AG04449 (cell line): ENCODE results near the gene DNAJC1.
A peak's percentile ranks its signal among the peaks of the same experiment; 100 is the strongest.

Source experiments
- CTCF ChIA-PET: fragments of 350-600 bp; formaldehyde crosslinking; extraction: SDS; loops from one replicate; lab custom pipeline; 2021; ENCODE audit warnings: antibody characterized with exemption; lab: Yijun Ruan, JAX
- POLR2A ChIA-PET: fragments of 400-600, 350-600 bp; formaldehyde crosslinking; extraction: SDS; loops from one replicate; lab custom pipeline; 2020; ENCODE audit warnings: antibody characterized with exemption, inconsistent platforms; lab: Yijun Ruan, JAX
- DNase-seq: peaks from one replicate; pipeline ENCODE4 v3.0.0-alpha.2; 2010; ENCODE audit warnings: low read depth, low spot score
- H3K4me3 ChIP-seq: 2 replicates; pipeline ENCODE4 v1.5.1; 2011; ENCODE audit warnings: low read depth, mild to moderate bottlenecking, control low read depth, low read length
- CTCF ChIP-seq: IDR thresholded peaks from one replicate; pipeline ENCODE4 v1.5.1; 2011; ENCODE audit warnings: mild to moderate bottlenecking, moderate library complexity, low read length, control low read depth, inconsistent platforms; ENCODE audit not compliant: insufficient read depth; ENCODE audit errors: missing control alignments

The DNAJC1 gene

GRCh38 chr10:21995557-21995956 lies 8.0 kb downstream of the DNAJC1 start:
- no peak for TF ChIP-seq CTCF
- no peak overlapping the region for H3K4me3 ChIP-seq
- no peak for DNase-seq
- POLR2A ChIA-PET: no interaction called here
- CTCF ChIA-PET: interaction anchor here (5.1 kb wide), 1 partner anchor 993 kb away, joined by 36 read pairs; no protein-coding TSS in a partner anchor

GRCh38 chr10:21993360-21994001 lies 10.0 kb downstream of the DNAJC1 start:
- no peak overlapping the region for H3K4me3 ChIP-seq
- ChIA-PET CTCF (interaction anchor here (0.6 to 5.1 kb wide), 26 partner anchors 9 to 1117 kb away, joined by 3 to 36 read pairs (median 4); partner anchors contain the start of gene DNAJC1), POLR2A (interaction anchor here (0.8 kb wide), 1 partner anchor 9 kb away, joined by 4 read pairs; no protein-coding TSS in a partner anchor)
- no peak for TF ChIP-seq CTCF
- no peak for DNase-seq

GRCh38 chr10:21991785-21992184 lies 11.7 kb downstream of the DNAJC1 start:
- ChIA-PET POLR2A (no interaction called here), CTCF (interaction anchor here (1.0 to 5.1 kb wide), 8 partner anchors 11 to 1043 kb away, joined by 3 to 36 read pairs (median 6); partner anchors contain the start of gene DNAJC1)
- TF ChIP-seq CTCF: no peak
- H3K4me3 ChIP-seq: no peak overlapping the region
- DNase-seq: no peak

- ChIA-PET POLR2A (no interaction called here), CTCF (interaction anchor here (1.0 to 5.1 kb wide), 7 partner anchors 9 to 998 kb away, joined by 3 to 36 read pairs (median 5); partner anchors contain the start of gene DNAJC1)
- no peak for DNase-seq
- no peak for TF ChIP-seq CTCF
- no peak overlapping the region for H3K4me3 ChIP-seq
Observed at GRCh38 chr10:21990449-21990848, 13.1 kb downstream of the DNAJC1 start.

- no peak for DNase-seq
- CTCF ChIA-PET: interaction anchor here (1.0 kb wide), 1 partner anchor 12 kb away, joined by 3 read pairs; no protein-coding TSS in a partner anchor
- POLR2A ChIA-PET: no interaction called here
- no peak overlapping the region for H3K4me3 ChIP-seq
- TF ChIP-seq CTCF: peak; percentile 23
Observed at GRCh38 chr10:21989453-21990154, 13.9 kb downstream of the DNAJC1 start.

- POLR2A ChIA-PET: no interaction called here
- DNase-seq: no peak
- CTCF ChIA-PET: no interaction called here
- H3K4me3 ChIP-seq: no peak overlapping the region
- TF ChIP-seq CTCF: no peak
Observed at GRCh38 chr10:21985541-21985940, 18.0 kb downstream of the DNAJC1 start.
